Loucy (cell line): ENCODE results near the gene ADAMTS10.

Source experiments
- H2AFZ ChIP-seq: fragments of 200-600 bp; sonication (generic); 2 replicates; pipeline ENCODE4 v1.6.0; 2016; ENCODE audit warnings: antibody characterized with exemption, mild to moderate bottlenecking, low read length, moderate library complexity
- H3F3A ChIP-seq: fragments of 200-600 bp; 2 replicates; pipeline ENCODE4 v1.6.0; 2016; ENCODE audit warnings: antibody characterized with exemption, low read depth, mild to moderate bottlenecking
- H3K27me3 ChIP-seq: fragments of 200-600 bp; sonication (generic); 2 replicates; pipeline ENCODE4 v1.6.1; 2014; ENCODE audit warnings: low read length, mild to moderate bottlenecking; ENCODE audit not compliant: insufficient read depth, poor library complexity, severe bottlenecking
- H3K36me3 ChIP-seq: fragments of 200-600 bp; sonication (generic); 2 replicates; pipeline ENCODE4 v1.6.1; 2016; ENCODE audit warnings: low read length; ENCODE audit not compliant: insufficient read depth
- H3K4me1 ChIP-seq: fragments of 200-600 bp; sonication (generic); 2 replicates; pipeline ENCODE4 v1.5.1; 2014; ENCODE audit warnings: low read length, mild to moderate bottlenecking; ENCODE audit not compliant: insufficient read depth, poor library complexity, severe bottlenecking
- H3K4me2 ChIP-seq: fragments of 200-600 bp; sonication (generic); 2 replicates; pipeline ENCODE4 v1.6.0; 2014; ENCODE audit warnings: antibody characterized with exemption, low read length, low read depth, mild to moderate bottlenecking; ENCODE audit not compliant: poor library complexity, severe bottlenecking
- H3K4me3 ChIP-seq: fragments of 200-600 bp; sonication (generic); 2 replicates; pipeline ENCODE4 v1.5.1; 2014; ENCODE audit warnings: low read length, mild to moderate bottlenecking, mixed read lengths; ENCODE audit not compliant: poor library complexity, severe bottlenecking
- H3K79me2 ChIP-seq: fragments of 200-600 bp; sonication (generic); 2 replicates; pipeline ENCODE4 v1.6.1; 2014; ENCODE audit warnings: low read length; ENCODE audit not compliant: insufficient read depth
- H3K9ac ChIP-seq: fragments of 200-600 bp; sonication (generic); 2 replicates; pipeline ENCODE4 v1.6.0; 2014; ENCODE audit warnings: mild to moderate bottlenecking, low read depth, low read length, moderate library complexity; ENCODE audit not compliant: poor library complexity, severe bottlenecking
- H3K9me2 ChIP-seq: fragments of 200-600 bp; sonication (generic); replicated peaks from 2 replicates; pipeline ENCODE4 v1.6.1; 2016; ENCODE audit warnings: low read depth, low read length, mixed read lengths
- H3K9me3 ChIP-seq: fragments of 200-600 bp; sonication (generic); 2 replicates; pipeline ENCODE4 v1.6.1; 2014; ENCODE audit warnings: mild to moderate bottlenecking, antibody characterized with exemption, low read length, low read depth; ENCODE audit not compliant: insufficient read depth
- H4K20me1 ChIP-seq: fragments of 200-600 bp; sonication (generic); 2 replicates; pipeline ENCODE4 v1.6.0; 2014; ENCODE audit warnings: antibody characterized with exemption, low read length, mild to moderate bottlenecking; ENCODE audit not compliant: insufficient read depth, poor library complexity, severe bottlenecking
- EZH2phosphoT487 ChIP-seq: fragments of 200-600 bp; IDR thresholded peaks from 2 replicates; pipeline ENCODE4 v1.6.1; 2018; ENCODE audit warnings: antibody characterized with exemption, mild to moderate bottlenecking, moderate library complexity, borderline replicate concordance
- TF ChIP-seq, protein P1 (sequence below): fragments of 200-600 bp; sonication (generic); conservative IDR thresholded peaks from 2 replicates; pipeline ENCODE4 v1.5.1; 2014; ENCODE audit warnings: mild to moderate bottlenecking, antibody characterized with exemption, low read length

ADAMTS10 gene

DNA sequence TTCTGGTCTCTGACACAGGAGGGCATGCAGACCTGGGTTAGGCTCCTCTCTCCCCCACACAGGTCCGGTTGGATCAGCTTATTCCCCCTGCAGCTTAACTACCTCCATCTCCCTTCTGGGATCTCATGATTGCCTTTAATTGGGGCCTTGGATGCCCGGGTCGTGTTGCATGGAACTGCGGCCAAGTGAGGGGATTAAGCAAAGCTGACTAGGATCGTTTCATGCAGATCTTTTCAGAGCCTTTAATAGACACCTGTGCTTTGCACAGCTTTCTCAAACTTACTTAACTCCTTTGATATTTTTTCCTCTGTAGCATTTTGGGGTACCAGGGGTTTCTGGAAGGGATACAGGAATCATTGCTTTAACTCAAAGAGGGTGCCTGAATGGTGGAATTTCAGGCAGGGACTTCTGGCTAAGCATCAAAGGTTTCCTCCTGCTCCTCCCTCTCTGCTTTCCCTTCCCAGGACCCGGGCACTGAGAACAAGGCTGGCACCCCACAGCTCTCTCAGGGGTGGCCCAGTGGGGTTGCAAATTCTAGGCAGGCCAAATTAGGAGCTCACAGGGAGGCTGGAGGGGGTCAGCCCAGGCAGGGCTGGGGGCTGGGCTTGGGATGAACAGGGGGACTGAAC lies 20.4 kb upstream of the ADAMTS10 start:
- TF ChIP-seq EZH2phosphoT487: no peak
- TF ChIP-seq, protein P1, sequence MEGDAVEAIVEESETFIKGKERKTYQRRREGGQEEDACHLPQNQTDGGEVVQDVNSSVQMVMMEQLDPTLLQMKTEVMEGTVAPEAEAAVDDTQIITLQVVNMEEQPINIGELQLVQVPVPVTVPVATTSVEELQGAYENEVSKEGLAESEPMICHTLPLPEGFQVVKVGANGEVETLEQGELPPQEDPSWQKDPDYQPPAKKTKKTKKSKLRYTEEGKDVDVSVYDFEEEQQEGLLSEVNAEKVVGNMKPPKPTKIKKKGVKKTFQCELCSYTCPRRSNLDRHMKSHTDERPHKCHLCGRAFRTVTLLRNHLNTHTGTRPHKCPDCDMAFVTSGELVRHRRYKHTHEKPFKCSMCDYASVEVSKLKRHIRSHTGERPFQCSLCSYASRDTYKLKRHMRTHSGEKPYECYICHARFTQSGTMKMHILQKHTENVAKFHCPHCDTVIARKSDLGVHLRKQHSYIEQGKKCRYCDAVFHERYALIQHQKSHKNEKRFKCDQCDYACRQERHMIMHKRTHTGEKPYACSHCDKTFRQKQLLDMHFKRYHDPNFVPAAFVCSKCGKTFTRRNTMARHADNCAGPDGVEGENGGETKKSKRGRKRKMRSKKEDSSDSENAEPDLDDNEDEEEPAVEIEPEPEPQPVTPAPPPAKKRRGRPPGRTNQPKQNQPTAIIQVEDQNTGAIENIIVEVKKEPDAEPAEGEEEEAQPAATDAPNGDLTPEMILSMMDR: no peak

DNA sequence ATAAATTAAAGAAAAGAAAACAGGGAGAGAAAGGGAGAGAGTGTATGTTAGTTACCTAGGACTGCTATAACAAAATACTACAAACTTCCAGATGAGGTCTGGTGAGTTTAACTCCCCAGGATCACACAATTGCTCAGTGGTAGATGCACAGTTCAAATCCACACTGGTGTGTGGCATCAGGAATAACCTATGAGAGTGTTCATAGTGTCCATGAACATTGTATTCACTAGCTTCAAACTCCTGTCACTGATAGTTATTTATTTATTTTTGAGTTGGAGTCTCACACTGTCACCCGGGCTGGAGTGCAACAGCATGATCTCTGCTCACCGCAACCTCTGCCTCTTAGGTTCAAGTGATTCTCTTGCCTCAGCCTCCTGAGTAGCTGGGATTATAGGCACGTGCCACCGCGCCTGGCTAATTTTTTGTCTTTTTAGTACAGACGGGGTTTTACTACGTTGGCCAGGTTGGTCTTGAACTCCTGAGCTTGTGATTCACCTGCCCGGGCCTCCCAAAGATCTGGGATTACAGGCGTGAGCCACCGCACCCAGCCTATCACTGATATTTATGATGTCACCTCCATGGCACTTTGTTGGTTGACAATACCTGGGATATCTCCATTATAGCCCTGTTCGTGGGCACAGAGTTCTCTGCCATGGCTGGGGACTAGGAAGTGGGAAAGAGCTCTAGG lies 19.6 kb upstream of the ADAMTS10 start, which contains the start of gene NFILZ:
Gene NFILZ, plus strand, starts transcription at position 638 of the 688 bp plus-strand sequence. CDS start 46,133 bp downstream, outside the sequence.
- Histone ChIP-seq H3K4me3 (no peak within 1 kb of the TSS), H3K9me2 (no peaks in the 10 kb centered on the region), H3K4me2 (no peak within 1 kb of the TSS), H4K20me1 (no peaks in the 10 kb centered on the region), H3F3A (no peaks in the 10 kb centered on the region), H3K27me3 (no peaks in the 10 kb centered on the region), H3K9ac (no peak within 1 kb of the TSS), H2AFZ (no peak within 1 kb of the TSS), H3K36me3 (no peaks in the 10 kb centered on the region), H3K4me1 (peaks cover 3% of the 10 kb centered on the region), H3K9me3 (no peaks in the 10 kb centered on the region), H3K79me2 (no peaks in the 10 kb centered on the region)
- no peak for TF ChIP-seq EZH2phosphoT487
- TF ChIP-seq, protein P1: no peak

More for the DNA sequence above, 20.4 kb upstream of the ADAMTS10 start:
- Histone ChIP-seq H2AFZ (no peak overlapping the region), H3K4me1 (peaks cover 3% of the 10 kb centered on the region), H3K9me3 (no peaks in the 10 kb centered on the region), H3K4me2 (no peak overlapping the region), H3K4me3 (no peak overlapping the region), H3K36me3 (no peaks in the 10 kb centered on the region), H3K9me2 (no peaks in the 10 kb centered on the region), H3F3A (no peaks in the 10 kb centered on the region), H3K79me2 (no peaks in the 10 kb centered on the region), H3K27me3 (no peaks in the 10 kb centered on the region), H4K20me1 (no peaks in the 10 kb centered on the region), H3K9ac (no peak overlapping the region)

DNA sequence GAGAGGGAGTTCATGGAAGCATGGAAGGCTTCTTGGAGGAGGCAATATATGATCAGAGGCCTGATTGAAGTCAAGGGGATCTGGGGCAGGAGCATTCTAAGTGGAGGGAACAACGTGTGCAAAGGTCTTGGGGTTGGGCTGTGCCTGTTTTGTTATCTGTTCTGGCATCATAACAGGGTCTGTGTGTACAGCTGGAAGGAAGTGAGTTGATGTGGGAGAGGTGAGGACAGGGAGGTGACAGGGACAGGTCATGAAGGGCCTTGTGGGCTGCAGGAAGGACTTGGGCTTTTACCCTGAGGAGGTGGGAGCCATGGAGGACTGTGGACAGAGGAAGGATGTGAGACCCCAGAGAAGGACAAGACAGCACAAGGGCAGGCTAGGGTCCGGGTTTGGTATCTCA lies 18.7 kb upstream of the ADAMTS10 start:
- Histone ChIP-seq H2AFZ (no peak overlapping the region), H4K20me1 (no peaks in the 10 kb centered on the region), H3F3A (no peaks in the 10 kb centered on the region), H3K27me3 (no peaks in the 10 kb centered on the region), H3K9me2 (no peaks in the 10 kb centered on the region), H3K4me3 (no peak overlapping the region), H3K9me3 (no peaks in the 10 kb centered on the region), H3K4me1 (peaks cover 3% of the 10 kb centered on the region), H3K9ac (no peak overlapping the region), H3K4me2 (no peak overlapping the region), H3K79me2 (no peaks in the 10 kb centered on the region), H3K36me3 (no peaks in the 10 kb centered on the region)
- TF ChIP-seq, protein P1: no peak
- TF ChIP-seq EZH2phosphoT487: no peak
